ENCODE measurements around the gene SLC10A7. TPM values are rescaled to one million over a fixed set of nuclear protein-coding genes. Genes with fewer than 3 reads are reported as not detected.

Gene SLC10A7
- total and polyA plus RNA-seq, 9 of the 15 experiments (the other 6 are each of a cell fraction or from before 2014, with no cell fraction given) = 6.4 to 22.8 (median 16.1) TPM

DNA sequence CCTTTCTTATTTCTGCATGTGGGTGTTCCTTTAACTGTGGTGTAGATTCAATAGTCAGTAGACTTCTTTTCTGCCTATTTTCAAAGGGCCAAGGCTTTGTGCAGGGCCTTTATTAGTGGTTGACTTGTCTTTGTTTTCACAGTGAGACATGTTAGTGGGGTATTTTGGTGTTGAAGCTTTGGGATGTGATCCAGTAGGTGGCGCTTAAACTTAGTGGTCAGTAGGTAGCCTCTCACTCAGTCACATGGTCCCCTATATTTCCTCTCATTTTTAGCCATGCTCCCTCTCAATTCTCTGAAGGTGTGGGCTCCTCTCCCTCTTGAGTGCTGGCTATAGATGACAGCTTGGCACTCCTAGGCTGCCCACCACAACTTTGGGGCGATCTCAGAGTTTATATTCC, 23.4 kb upstream of the SLC10A7 start (continued):
- TF ChIP-seq MEF2D (tag; conservative IDR thresholded peaks at IDR 0.05; ENCODE audit: low read depth) (no peak), HNRNPH1 (optimal IDR thresholded peaks at IDR 0.05; ENCODE audit: low read depth, low read length) (no peak), ZC3H4 (CRISPR knock-in tag; IDR thresholded peaks at IDR 0.05; ENCODE audit: borderline replicate concordance) (no peak), CHCHD3 (CRISPR knock-in tag; IDR thresholded peaks at IDR 0.05) (no peak), SAP30 (IDR thresholded peaks at IDR 0.05; ENCODE audit: borderline replicate concordance, insufficient read depth, low read depth, low read length, poor library complexity, severe bottlenecking) (no peak), RAD21 (CRISPR knock-in tag; conservative IDR thresholded peaks at IDR 0.05 in 1 of 2, IDR thresholded peaks at IDR 0.05 in 1 of 2) (peak in 1 of 2 experiments; percentile 17; a peak in 2 of 4 replicates), HMGN3 (IDR thresholded peaks at IDR 0.05; ENCODE audit: borderline replicate concordance, extremely low read depth, insufficient read length, low read depth, low read length) (no peak), L3MBTL2 (IDR thresholded peaks at IDR 0.05) (peak; percentile 42; the same call in 1 of the 2 replicates), PHF21A (IDR thresholded peaks at IDR 0.05; ENCODE audit: borderline replicate concordance, low read depth) (no peak), ELF4 (CRISPR knock-in tag; IDR thresholded peaks at IDR 0.05) (no peak)
- TF ChIP-seq, protein P1, sequence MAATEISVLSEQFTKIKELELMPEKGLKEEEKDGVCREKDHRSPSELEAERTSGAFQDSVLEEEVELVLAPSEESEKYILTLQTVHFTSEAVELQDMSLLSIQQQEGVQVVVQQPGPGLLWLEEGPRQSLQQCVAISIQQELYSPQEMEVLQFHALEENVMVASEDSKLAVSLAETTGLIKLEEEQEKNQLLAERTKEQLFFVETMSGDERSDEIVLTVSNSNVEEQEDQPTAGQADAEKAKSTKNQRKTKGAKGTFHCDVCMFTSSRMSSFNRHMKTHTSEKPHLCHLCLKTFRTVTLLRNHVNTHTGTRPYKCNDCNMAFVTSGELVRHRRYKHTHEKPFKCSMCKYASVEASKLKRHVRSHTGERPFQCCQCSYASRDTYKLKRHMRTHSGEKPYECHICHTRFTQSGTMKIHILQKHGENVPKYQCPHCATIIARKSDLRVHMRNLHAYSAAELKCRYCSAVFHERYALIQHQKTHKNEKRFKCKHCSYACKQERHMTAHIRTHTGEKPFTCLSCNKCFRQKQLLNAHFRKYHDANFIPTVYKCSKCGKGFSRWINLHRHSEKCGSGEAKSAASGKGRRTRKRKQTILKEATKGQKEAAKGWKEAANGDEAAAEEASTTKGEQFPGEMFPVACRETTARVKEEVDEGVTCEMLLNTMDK (IDR thresholded peaks at IDR 0.05; ENCODE audit: borderline replicate concordance, insufficient read depth, low read depth, low read length, poor library complexity, severe bottlenecking) = peak; percentile 62
- TF ChIP-seq, protein P2, sequence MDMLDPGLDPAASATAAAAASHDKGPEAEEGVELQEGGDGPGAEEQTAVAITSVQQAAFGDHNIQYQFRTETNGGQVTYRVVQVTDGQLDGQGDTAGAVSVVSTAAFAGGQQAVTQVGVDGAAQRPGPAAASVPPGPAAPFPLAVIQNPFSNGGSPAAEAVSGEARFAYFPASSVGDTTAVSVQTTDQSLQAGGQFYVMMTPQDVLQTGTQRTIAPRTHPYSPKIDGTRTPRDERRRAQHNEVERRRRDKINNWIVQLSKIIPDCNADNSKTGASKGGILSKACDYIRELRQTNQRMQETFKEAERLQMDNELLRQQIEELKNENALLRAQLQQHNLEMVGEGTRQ (CRISPR knock-in tag; IDR thresholded peaks at IDR 0.05) = peak; percentile 44; the same call in 1 of the 2 replicates
- TF ChIP-seq, protein P3, sequence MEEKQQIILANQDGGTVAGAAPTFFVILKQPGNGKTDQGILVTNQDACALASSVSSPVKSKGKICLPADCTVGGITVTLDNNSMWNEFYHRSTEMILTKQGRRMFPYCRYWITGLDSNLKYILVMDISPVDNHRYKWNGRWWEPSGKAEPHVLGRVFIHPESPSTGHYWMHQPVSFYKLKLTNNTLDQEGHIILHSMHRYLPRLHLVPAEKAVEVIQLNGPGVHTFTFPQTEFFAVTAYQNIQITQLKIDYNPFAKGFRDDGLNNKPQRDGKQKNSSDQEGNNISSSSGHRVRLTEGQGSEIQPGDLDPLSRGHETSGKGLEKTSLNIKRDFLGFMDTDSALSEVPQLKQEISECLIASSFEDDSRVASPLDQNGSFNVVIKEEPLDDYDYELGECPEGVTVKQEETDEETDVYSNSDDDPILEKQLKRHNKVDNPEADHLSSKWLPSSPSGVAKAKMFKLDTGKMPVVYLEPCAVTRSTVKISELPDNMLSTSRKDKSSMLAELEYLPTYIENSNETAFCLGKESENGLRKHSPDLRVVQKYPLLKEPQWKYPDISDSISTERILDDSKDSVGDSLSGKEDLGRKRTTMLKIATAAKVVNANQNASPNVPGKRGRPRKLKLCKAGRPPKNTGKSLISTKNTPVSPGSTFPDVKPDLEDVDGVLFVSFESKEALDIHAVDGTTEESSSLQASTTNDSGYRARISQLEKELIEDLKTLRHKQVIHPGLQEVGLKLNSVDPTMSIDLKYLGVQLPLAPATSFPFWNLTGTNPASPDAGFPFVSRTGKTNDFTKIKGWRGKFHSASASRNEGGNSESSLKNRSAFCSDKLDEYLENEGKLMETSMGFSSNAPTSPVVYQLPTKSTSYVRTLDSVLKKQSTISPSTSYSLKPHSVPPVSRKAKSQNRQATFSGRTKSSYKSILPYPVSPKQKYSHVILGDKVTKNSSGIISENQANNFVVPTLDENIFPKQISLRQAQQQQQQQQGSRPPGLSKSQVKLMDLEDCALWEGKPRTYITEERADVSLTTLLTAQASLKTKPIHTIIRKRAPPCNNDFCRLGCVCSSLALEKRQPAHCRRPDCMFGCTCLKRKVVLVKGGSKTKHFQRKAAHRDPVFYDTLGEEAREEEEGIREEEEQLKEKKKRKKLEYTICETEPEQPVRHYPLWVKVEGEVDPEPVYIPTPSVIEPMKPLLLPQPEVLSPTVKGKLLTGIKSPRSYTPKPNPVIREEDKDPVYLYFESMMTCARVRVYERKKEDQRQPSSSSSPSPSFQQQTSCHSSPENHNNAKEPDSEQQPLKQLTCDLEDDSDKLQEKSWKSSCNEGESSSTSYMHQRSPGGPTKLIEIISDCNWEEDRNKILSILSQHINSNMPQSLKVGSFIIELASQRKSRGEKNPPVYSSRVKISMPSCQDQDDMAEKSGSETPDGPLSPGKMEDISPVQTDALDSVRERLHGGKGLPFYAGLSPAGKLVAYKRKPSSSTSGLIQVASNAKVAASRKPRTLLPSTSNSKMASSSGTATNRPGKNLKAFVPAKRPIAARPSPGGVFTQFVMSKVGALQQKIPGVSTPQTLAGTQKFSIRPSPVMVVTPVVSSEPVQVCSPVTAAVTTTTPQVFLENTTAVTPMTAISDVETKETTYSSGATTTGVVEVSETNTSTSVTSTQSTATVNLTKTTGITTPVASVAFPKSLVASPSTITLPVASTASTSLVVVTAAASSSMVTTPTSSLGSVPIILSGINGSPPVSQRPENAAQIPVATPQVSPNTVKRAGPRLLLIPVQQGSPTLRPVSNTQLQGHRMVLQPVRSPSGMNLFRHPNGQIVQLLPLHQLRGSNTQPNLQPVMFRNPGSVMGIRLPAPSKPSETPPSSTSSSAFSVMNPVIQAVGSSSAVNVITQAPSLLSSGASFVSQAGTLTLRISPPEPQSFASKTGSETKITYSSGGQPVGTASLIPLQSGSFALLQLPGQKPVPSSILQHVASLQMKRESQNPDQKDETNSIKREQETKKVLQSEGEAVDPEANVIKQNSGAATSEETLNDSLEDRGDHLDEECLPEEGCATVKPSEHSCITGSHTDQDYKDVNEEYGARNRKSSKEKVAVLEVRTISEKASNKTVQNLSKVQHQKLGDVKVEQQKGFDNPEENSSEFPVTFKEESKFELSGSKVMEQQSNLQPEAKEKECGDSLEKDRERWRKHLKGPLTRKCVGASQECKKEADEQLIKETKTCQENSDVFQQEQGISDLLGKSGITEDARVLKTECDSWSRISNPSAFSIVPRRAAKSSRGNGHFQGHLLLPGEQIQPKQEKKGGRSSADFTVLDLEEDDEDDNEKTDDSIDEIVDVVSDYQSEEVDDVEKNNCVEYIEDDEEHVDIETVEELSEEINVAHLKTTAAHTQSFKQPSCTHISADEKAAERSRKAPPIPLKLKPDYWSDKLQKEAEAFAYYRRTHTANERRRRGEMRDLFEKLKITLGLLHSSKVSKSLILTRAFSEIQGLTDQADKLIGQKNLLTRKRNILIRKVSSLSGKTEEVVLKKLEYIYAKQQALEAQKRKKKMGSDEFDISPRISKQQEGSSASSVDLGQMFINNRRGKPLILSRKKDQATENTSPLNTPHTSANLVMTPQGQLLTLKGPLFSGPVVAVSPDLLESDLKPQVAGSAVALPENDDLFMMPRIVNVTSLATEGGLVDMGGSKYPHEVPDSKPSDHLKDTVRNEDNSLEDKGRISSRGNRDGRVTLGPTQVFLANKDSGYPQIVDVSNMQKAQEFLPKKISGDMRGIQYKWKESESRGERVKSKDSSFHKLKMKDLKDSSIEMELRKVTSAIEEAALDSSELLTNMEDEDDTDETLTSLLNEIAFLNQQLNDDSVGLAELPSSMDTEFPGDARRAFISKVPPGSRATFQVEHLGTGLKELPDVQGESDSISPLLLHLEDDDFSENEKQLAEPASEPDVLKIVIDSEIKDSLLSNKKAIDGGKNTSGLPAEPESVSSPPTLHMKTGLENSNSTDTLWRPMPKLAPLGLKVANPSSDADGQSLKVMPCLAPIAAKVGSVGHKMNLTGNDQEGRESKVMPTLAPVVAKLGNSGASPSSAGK (IDR thresholded peaks at IDR 0.05) = peak; percentile 34; the same call in 1 of the 2 replicates

Measured in K562 (cell line).